Posterior vena cava (tissue), 2 donors: Measurements from ENCODE around the gene NOL4L. TPM values are rescaled to one million over a fixed set of nuclear protein-coding genes. Genes with fewer than 3 reads are reported as not detected.
"Not testable (repeated sequence)": the region's sequence is repeated elsewhere in the genome, so short reads cannot be mapped to it uniquely, and the experiment has no call there.

ENCODE experiments used
- DNase-seq: peaks from one replicate; pipeline ENCODE4 v3.0.0-alpha.2; 2020; ENCODE audit warnings: low spot score
- intact Hi-C, 2 donors: fragments of 100-400 bp; cut with DNase I; formaldehyde crosslinking; loops; one replicate each; pipeline versions ENCODE4 v1.14.1 to v1.14.2; 2022 to 2023
- total RNA-seq, 2 donors: library from RNA; stranded (reverse); fragmentation: NEBNext Ultra II Directional; extraction: Animal tissue kit (Norgen Biotek cat#: 25700); gene quantifications; one replicate each; pipeline ENCODE4 v1.2.1, GENCODE V29; 2021
- donor health status: DM: yes; HTN: yes; CAD: no.
- donor health status: DM: yes; HTN: yes; CAD: no.

Gene NOL4L
- total RNA-seq, 2 donors from 2014 or later: 9.3 to 12.0 TPM

DNA sequence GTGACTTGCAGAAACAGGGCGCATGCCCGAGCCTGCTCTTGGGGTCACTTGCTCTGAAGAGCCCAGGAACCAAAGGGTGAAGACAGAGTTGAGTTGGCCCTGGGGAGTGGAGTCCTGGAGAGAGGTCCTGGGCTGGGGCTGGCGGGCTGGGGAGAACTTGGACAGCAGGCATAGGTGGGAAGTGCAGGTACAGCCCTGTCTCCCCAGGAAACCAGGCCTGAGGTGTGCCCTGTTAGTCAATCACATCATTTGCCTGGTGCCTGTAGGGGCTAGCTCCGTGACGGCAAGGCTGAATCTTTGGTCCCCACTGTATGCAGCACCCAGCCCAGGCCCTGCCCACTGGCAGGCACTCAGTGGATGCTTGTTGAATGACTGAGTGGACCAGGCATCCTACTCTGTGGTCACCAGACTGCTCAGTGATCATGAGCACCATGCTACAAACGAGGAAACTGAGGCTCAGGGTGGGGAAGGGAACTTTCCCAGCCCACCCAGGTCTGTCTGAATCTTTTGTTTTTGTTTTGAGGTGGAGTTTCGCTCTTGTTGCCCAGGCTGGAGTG, 15.6 kb upstream of the NOL4L start:
- intact Hi-C loops: no loop called here
- DNase-seq: no peak

GRCh38 chr20:32599783-32600340, 14.7 kb upstream of the NOL4L start:
- no peak for DNase-seq
- intact Hi-C loops: no loop called here

DNA sequence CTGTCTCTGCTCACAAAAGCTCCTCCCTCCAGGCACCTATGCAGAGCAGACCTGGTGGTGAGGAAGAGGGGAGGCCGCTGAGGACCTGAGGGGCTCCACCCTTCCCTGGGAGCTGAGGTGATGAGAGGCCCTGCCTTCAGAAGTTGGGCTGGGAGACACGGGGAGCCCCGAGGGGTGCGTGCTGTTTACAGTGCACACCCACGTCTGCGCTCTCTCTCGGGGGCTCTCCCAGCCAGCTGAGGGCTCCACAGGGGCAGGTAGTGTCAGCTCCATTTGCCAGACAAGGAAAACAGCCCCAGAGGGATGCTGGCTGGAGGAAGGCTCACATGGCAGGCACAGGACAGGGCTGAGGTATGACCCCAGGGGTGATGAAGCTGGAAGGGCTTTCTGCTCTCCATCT, 13.5 kb upstream of the NOL4L start:
- intact Hi-C loops: no loop called here

DNA sequence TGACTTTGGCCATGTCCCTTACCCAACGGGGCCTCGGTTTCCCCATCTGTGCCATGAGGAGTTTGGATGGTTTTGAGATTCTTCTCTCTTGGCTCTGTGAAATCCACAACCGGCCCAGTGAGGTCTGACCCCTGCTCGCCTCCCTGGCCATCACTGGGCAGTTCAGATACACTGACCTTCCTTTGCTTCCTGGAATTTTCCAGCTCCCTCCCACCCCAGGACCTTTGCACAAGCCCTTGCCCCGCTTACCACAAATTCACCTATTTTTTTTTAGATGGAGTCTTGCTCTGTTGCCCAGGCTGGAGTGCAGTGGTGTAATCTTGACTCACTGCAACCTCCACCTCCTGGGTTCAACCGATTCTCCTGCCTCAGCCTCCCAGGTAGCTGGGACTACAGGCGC, 12.6 kb upstream of the NOL4L start:
- intact Hi-C loops: no loop called here
- no peak for DNase-seq

More for the DNA sequence above, 13.5 kb upstream of the NOL4L start:
- DNase-seq: no peak

DNA sequence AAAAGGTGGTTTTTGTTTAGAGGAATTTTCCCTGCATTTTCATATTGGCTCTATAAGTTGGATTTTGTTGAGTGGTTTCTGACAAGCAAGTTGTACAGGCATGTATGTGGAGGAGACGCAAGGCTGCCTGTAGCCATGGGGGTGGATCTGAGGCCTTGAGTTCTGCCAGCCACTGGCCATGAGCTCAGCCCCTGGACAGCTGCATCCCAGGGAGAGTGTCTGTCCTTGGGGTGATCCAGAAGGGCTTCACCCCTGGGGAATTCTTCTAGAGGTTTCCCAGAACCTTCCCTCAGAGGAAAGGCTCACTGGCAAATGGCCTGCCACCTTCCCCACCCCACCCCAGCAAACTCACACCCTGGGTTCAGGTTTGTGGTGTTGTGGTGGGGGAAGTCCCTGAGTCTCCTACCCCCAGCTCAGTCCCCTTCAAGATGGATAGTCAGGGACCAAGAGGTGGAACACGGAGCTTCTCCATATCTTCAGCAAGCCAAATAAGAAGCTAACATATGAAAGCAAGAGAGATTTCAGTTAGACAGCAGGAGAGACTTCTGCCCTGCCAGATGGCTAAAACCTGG, 11.6 kb upstream of the NOL4L start:
- intact Hi-C loops: no loop called here
- DNase-seq: no peak

- DNase-seq: no peak
- intact Hi-C loops: no loop called here
These were observed 10.0 kb upstream of the NOL4L start for GRCh38 chr20:32595143-32595542.

- DNase-seq, intact Hi-C loops: not testable (repeated sequence)
These were observed 9.5 kb upstream of the NOL4L start for GRCh38 chr20:32594669-32595068.

DNA sequence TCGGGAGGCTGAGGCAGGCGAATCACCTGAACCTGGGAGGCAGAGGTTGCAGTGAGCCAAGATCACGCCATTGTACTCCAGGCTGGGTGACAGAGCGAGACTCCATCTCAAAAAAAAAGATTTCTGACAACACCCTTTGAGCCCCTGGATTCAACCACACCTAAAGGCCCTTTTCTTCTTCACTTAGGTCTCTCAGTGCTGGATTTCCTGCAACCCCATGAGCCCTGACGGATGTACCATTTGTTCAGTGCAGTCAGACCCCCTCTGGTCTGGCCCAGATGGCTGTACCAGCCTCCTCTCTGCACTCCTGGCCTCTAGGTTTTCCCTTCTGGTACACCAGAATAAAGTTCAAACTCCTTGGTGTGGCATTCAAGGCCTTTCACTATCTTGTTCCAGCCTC, 9.1 kb upstream of the NOL4L start:
- intact Hi-C loops: no loop called here
- no peak for DNase-seq

- DNase-seq, intact Hi-C loops: not testable (repeated sequence)
These were observed 7.5 kb upstream of the NOL4L start for GRCh38 chr20:32592616-32593015.

- intact Hi-C loops: no loop called here
- DNase-seq: no peak
These were observed 6.9 kb upstream of the NOL4L start for GRCh38 chr20:32592022-32592421.

GRCh38 chr20:32589769-32590168, 4.6 kb upstream of the NOL4L start:
- intact Hi-C loops: no loop called here
- no peak for DNase-seq

- intact Hi-C loops: no loop called here
- no peak for DNase-seq
These were observed 4.1 kb upstream of the NOL4L start for GRCh38 chr20:32589256-32589655.

GRCh38 chr20:32588040-32588439, 2.9 kb upstream of the NOL4L start:
- no peak for DNase-seq
- intact Hi-C loops: no loop called here

GRCh38 chr20:32586291-32586690, 1.2 kb upstream of the NOL4L start:
- intact Hi-C loops: no loop called here
- no peak for DNase-seq

- DNase-seq: no peak
These were observed 524 bp upstream of the NOL4L start for GRCh38 chr20:32585586-32586127.

GRCh38 chr20:32583581-32584070, 1.5 kb downstream of the NOL4L start:
- no peak for DNase-seq
- intact Hi-C loops: no loop called here

More at GRCh38 chr20:32585586-32586127, 524 bp upstream of the NOL4L start:
- intact Hi-C loops: no loop called here

DNA sequence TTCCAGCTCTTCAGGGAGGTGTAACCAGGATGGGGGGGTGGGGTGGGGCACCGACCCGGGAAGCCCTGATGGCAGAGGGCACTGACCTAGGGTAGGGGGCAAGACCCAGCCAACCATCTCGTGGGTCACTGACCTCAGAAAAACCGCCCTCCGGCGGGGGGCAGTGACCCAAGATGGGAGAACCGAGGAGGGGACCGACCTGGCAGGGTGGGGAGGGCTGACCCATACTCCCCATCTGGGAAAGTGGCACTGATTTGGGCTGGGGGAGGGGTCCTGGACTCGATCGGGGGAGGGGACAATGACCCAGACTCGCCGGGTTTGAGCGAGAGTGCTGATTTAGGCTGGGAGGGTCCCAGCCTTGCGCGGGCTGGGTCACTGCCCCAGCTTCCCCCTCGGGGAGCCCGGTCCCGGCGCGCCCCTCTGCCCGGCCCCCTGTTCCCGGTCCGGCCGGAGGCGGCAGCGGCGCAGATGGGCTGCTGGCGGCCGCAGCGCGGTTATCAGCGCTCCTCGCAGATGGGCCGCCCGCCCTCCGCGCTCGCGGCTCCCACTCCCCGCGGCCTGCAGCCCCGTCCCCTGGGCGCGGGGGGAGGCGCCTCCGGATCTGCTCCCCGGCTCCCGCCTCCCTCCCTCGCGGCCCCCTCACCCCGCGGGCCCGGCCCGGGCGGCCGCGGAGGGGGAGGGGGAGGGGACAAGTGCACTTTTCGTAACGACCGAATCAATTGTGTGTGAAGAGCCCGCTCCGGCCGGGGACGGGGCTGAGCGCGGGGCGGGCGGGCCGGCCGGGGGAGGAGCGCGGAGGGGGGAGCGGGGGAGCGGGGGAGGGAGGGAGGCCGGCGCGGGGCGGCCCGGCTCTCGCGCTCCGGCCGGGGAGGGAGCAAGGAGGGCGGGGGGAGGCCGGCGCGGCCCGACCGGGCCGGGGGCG, 2.2 kb downstream of the NOL4L start:
- intact Hi-C loops: no loop called here
- DNase-seq: no peak

GRCh38 chr20:32581839-32582658, 3.1 kb downstream of the NOL4L start:
- DNase-seq: no peak
- intact Hi-C loops: no loop called here
